ENCODE data around the gene EEFSEC.

The EEFSEC gene

GRCh38 chr3:128446821-128447220 lies 293.5 kb downstream of the EEFSEC start:
- Histone ChIP-seq H3K27ac (ENCODE audit: low read length) (no peak overlapping the region), H3K36me3 (replicated peaks; ENCODE audit: insufficient read depth, low read length) (no peaks in the 10 kb centered on the region)
- no peak for TF ChIP-seq EZH2 (optimal IDR thresholded peaks at IDR 0.05; ENCODE audit: low read depth, low read length)
- TF ChIP-seq CTCF (IDR thresholded peaks at IDR 0.05; ENCODE audit: low read length) = no peak
- TF ChIP-seq EZH2phosphoT487 (IDR thresholded peaks at IDR 0.05; ENCODE audit: low read length) = no peak

GRCh38 chr3:128447561-128448013 lies 294.3 kb downstream of the EEFSEC start:
- no peaks in the 10 kb centered on the region for H3K9me2 ChIP-seq (replicated peaks; ENCODE audit: insufficient read depth, low read length)
- no peaks in the 10 kb centered on the region for H3K79me2 ChIP-seq (ENCODE audit: low read length)
- H3F3A ChIP-seq (ENCODE audit: insufficient read depth, low read length) = no peaks in the 10 kb centered on the region
- DNase-seq = peak; percentile 27
- H3K4me2 ChIP-seq (ENCODE audit: low read depth, low read length) = no peak overlapping the region
- no peaks in the 10 kb centered on the region for H3K4me1 ChIP-seq (ENCODE audit: low read length)
- no peaks in the 10 kb centered on the region for H4K20me1 ChIP-seq (ENCODE audit: insufficient read depth, low read length)
- H3K9ac ChIP-seq (ENCODE audit: low read length) = no peak overlapping the region
- no peak overlapping the region for H3K4me3 ChIP-seq (ENCODE audit: low read length)
- no peak overlapping the region for H3K27ac ChIP-seq (ENCODE audit: low read length)
- no peaks in the 10 kb centered on the region for H3K9me3 ChIP-seq (replicated peaks; ENCODE audit: insufficient read depth, low read length)
- H2AFZ ChIP-seq (ENCODE audit: low read length) = no peak overlapping the region
- TF ChIP-seq CTCF (IDR thresholded peaks at IDR 0.05; ENCODE audit: low read length) = no peak
- TF ChIP-seq EZH2phosphoT487 (IDR thresholded peaks at IDR 0.05; ENCODE audit: low read length) = no peak
- H3K36me3 ChIP-seq (replicated peaks; ENCODE audit: insufficient read depth, low read length) = no peaks in the 10 kb centered on the region
- H3K27me3 ChIP-seq (replicated peaks; ENCODE audit: insufficient read depth, low read length) = peaks cover 34% of the 10 kb centered on the region

More at GRCh38 chr3:128446821-128447220, 293.5 kb downstream of the EEFSEC start:
- Histone ChIP-seq H3F3A (ENCODE audit: insufficient read depth, low read length) (no peaks in the 10 kb centered on the region), H3K4me2 (ENCODE audit: low read depth, low read length) (no peak overlapping the region), H3K79me2 (ENCODE audit: low read length) (no peaks in the 10 kb centered on the region), H4K20me1 (ENCODE audit: insufficient read depth, low read length) (no peaks in the 10 kb centered on the region), H3K9ac (ENCODE audit: low read length) (no peak overlapping the region), H3K4me3 (ENCODE audit: low read length) (no peak overlapping the region), H2AFZ (ENCODE audit: low read length) (no peak overlapping the region), H3K9me2 (replicated peaks; ENCODE audit: insufficient read depth, low read length) (no peaks in the 10 kb centered on the region), H3K9me3 (replicated peaks; ENCODE audit: insufficient read depth, low read length) (no peaks in the 10 kb centered on the region), H3K4me1 (ENCODE audit: low read length) (no peaks in the 10 kb centered on the region), H3K27me3 (replicated peaks; ENCODE audit: insufficient read depth, low read length) (peaks cover 27% of the 10 kb centered on the region)
- no peak for DNase-seq

- TF ChIP-seq CTCF (IDR thresholded peaks at IDR 0.05; ENCODE audit: low read length) = no peak
- no peak for TF ChIP-seq EZH2 (optimal IDR thresholded peaks at IDR 0.05; ENCODE audit: low read depth, low read length)
- TF ChIP-seq EZH2phosphoT487 (IDR thresholded peaks at IDR 0.05; ENCODE audit: low read length) = no peak
- peaks cover 39% of the 10 kb centered on the region for H3K27me3 ChIP-seq (replicated peaks; ENCODE audit: insufficient read depth, low read length)
- no peaks in the 10 kb centered on the region for H3K9me3 ChIP-seq (replicated peaks; ENCODE audit: insufficient read depth, low read length)
- H3K4me1 ChIP-seq (ENCODE audit: low read length) = no peaks in the 10 kb centered on the region
- H3K36me3 ChIP-seq (replicated peaks; ENCODE audit: insufficient read depth, low read length) = no peaks in the 10 kb centered on the region
- H3K79me2 ChIP-seq (ENCODE audit: low read length) = no peaks in the 10 kb centered on the region
- H4K20me1 ChIP-seq (ENCODE audit: insufficient read depth, low read length) = no peaks in the 10 kb centered on the region
- no peak overlapping the region for H3K9ac ChIP-seq (ENCODE audit: low read length)
- no peaks in the 10 kb centered on the region for H3F3A ChIP-seq (ENCODE audit: insufficient read depth, low read length)
- no peak overlapping the region for H3K27ac ChIP-seq (ENCODE audit: low read length)
- no peak overlapping the region for H3K4me3 ChIP-seq (ENCODE audit: low read length)
- no peak overlapping the region for H3K4me2 ChIP-seq (ENCODE audit: low read depth, low read length)
- no peak for DNase-seq
- H2AFZ ChIP-seq (ENCODE audit: low read length) = no peak overlapping the region
- H3K9me2 ChIP-seq (replicated peaks; ENCODE audit: insufficient read depth, low read length) = no peaks in the 10 kb centered on the region
Observed at GRCh38 chr3:128448491-128448890, 295.2 kb downstream of the EEFSEC start.

Data from MM.1S (cell line).